ENCODE measurements around the gene ZDHHC22.

- TF ChIP-seq CTCF (IDR thresholded peaks at IDR 0.05) (peak in 2 of 5 experiments; percentile 52 to 68), EP300 (IDR thresholded peaks at IDR 0.05) (peak; percentile 91 to 97)
Measured at GRCh38 chr14:77097700-77098528, 43.7 kb downstream of the ZDHHC22 start, which contains the start of gene CIPC.
